ACHN (cell line): Measurements from ENCODE around the gene CDK5RAP1.

Experiments used
- DNase-seq: peaks from one replicate; pipeline ENCODE4 v3.0.0-alpha.2; 2015
- in situ Hi-C: cut with HindIII; loops from 2 replicates; pipeline ENCODE4 v1.10.0; 2017; ENCODE audit warnings: low sequenced_read_pairs, low pct_ligation_motif_present, low pct_unique_long_range_greater_than_20kb

The CDK5RAP1 gene

GRCh38 chr20:33343521-33343920, 57.8 kb downstream of the CDK5RAP1 start:
- DNase-seq = no peak
- in situ Hi-C loops = no loop called here

GRCh38 chr20:33339515-33340058, 61.7 kb downstream of the CDK5RAP1 start:
- in situ Hi-C loops = no loop called here
- DNase-seq = no peak

GRCh38 chr20:33338467-33339258, 62.7 kb downstream of the CDK5RAP1 start:
- no peak for DNase-seq

GRCh38 chr20:33337531-33338165, 63.7 kb downstream of the CDK5RAP1 start:
- DNase-seq = no peak
- in situ Hi-C loops = no loop called here

More at GRCh38 chr20:33338467-33339258, 62.7 kb downstream of the CDK5RAP1 start:
- in situ Hi-C loops = no loop called here

- in situ Hi-C loops = no loop called here
- DNase-seq = no peak
Observed at GRCh38 chr20:33337119-33337518, 64.2 kb downstream of the CDK5RAP1 start.

- in situ Hi-C loops = no loop called here
Observed at GRCh38 chr20:33336375-33336774, 64.9 kb downstream of the CDK5RAP1 start.

GRCh38 chr20:33334111-33334510, 67.2 kb downstream of the CDK5RAP1 start:
- in situ Hi-C loops = no loop called here
- DNase-seq = no peak

More at GRCh38 chr20:33336375-33336774, 64.9 kb downstream of the CDK5RAP1 start:
- no peak for DNase-seq

GRCh38 chr20:33333616-33334015, 67.7 kb downstream of the CDK5RAP1 start:
- DNase-seq = no peak
- in situ Hi-C loops = no loop called here

GRCh38 chr20:33332905-33333456, 68.3 kb downstream of the CDK5RAP1 start:
- in situ Hi-C loops = no loop called here

GRCh38 chr20:33328157-33329137, 72.9 kb downstream of the CDK5RAP1 start:
- DNase-seq = no peak
- in situ Hi-C loops = no loop called here

More at GRCh38 chr20:33332905-33333456, 68.3 kb downstream of the CDK5RAP1 start:
- DNase-seq = no peak

GRCh38 chr20:33325350-33325749, 76.0 kb downstream of the CDK5RAP1 start:
- in situ Hi-C loops = no loop called here
- DNase-seq = no peak

GRCh38 chr20:33323236-33323635, 78.1 kb downstream of the CDK5RAP1 start:
- in situ Hi-C loops = no loop called here
- DNase-seq = no peak

- no peak for DNase-seq
- in situ Hi-C loops = no loop called here
Observed at GRCh38 chr20:33322456-33322855, 78.9 kb downstream of the CDK5RAP1 start.

- DNase-seq = no peak
- in situ Hi-C loops = no loop called here
Observed at GRCh38 chr20:33320006-33320405, 81.3 kb downstream of the CDK5RAP1 start.

- no peak for DNase-seq
- in situ Hi-C loops = no loop called here
Observed at GRCh38 chr20:33318096-33318429, 83.3 kb downstream of the CDK5RAP1 start.

GRCh38 chr20:33317424-33318095, 83.8 kb downstream of the CDK5RAP1 start:
- DNase-seq = no peak
- in situ Hi-C loops = no loop called here

GRCh38 chr20:33316958-33317357, 84.4 kb downstream of the CDK5RAP1 start:
- in situ Hi-C loops = no loop called here
- no peak for DNase-seq

GRCh38 chr20:33316343-33316742, 85.0 kb downstream of the CDK5RAP1 start:
- in situ Hi-C loops = no loop called here
- no peak for DNase-seq
